CD14-positive monocyte (primary cell): Measurements from ENCODE around the gene MBD1. TPM values are rescaled to one million over a fixed set of nuclear protein-coding genes. Genes with fewer than 3 reads are reported as not detected.
A peak's percentile ranks its signal among the peaks of the same experiment; 100 is the strongest.

ENCODE experiments used
- DNase-seq, 3 donors: peaks; one replicate each; pipeline ENCODE4 v3.0.0-alpha.2; 2011 to 2022
- H2AFZ ChIP-seq: 2 replicates; pipeline ENCODE4 v1.6.0; 2012; ENCODE audit warnings: mild to moderate bottlenecking, low read depth, low read length, inconsistent platforms; ENCODE audit not compliant: insufficient read depth, poor library complexity, severe bottlenecking
- H3K27ac ChIP-seq, 2 donors: 1 replicate in 1 of 2; 2 replicates in 1 of 2; pipeline ENCODE4 v1.5.1; 2012 to 2013; ENCODE audit warnings: low read length in 2 of 2, control low read depth in 1 of 2, inconsistent platforms in 1 of 2, low read depth in 1 of 2, mild to moderate bottlenecking in 1 of 2
- H3K27me3 ChIP-seq, 2 donors: one replicate each; pipeline versions ENCODE4 v1.6.0 to v1.6.1; 2011 to 2013; ENCODE audit warnings: low read length in 2 of 2; ENCODE audit not compliant: control insufficient read depth in 2 of 2, insufficient read depth in 2 of 2
- H3K36me3 ChIP-seq, 2 donors: replicated peaks in 1 of 2; 1 replicate in 1 of 2; 2 replicates in 1 of 2; pipeline versions ENCODE4 v1.5.1 to v1.6.1; 2012 to 2013; ENCODE audit warnings: low read length in 2 of 2, control low read depth in 1 of 2, inconsistent platforms in 1 of 2, mild to moderate bottlenecking in 1 of 2; ENCODE audit not compliant: insufficient read depth in 2 of 2, control insufficient read depth in 1 of 2
- H3K4me1 ChIP-seq, 2 donors: 1 replicate in 1 of 2; 2 replicates in 1 of 2; pipeline versions ENCODE4 v1.5.1 to v1.6.1; 2012 to 2013; ENCODE audit warnings: low read length in 2 of 2, control low read depth in 1 of 2, inconsistent platforms in 1 of 2, mild to moderate bottlenecking in 1 of 2, moderate library complexity in 1 of 2; ENCODE audit not compliant: insufficient read depth in 2 of 2, control insufficient read depth in 1 of 2
- H3K4me2 ChIP-seq: replicated peaks from 2 replicates; pipeline ENCODE3; 2012; ENCODE audit warnings: low read length, moderate library complexity, mild to moderate bottlenecking; ENCODE audit not compliant: poor library complexity, severe bottlenecking; ENCODE audit errors: extremely low read depth
- H3K4me3 ChIP-seq, 3 experiments: fragments of 200-600 bp in 1 of 3; sonication (generic) in 1 of 3; replicated peaks in 1 of 3; 1 replicate in 2 of 3; 2 replicates in 1 of 3; pipeline ENCODE4 v1.5.1; 2011 to 2013; ENCODE audit warnings: low read length in 3 of 3, mild to moderate bottlenecking in 3 of 3, control low read depth in 2 of 3, low read depth in 2 of 3, inconsistent platforms in 1 of 3, moderate library complexity in 1 of 3
- H3K79me2 ChIP-seq: 2 replicates; pipeline ENCODE4 v1.6.0; 2012; ENCODE audit warnings: mild to moderate bottlenecking, control low read depth, inconsistent platforms, low read length, moderate library complexity; ENCODE audit not compliant: insufficient read depth
- H3K9ac ChIP-seq: 2 replicates; pipeline ENCODE4 v1.6.0; 2017; ENCODE audit warnings: low read length, mild to moderate bottlenecking; ENCODE audit not compliant: insufficient read depth, poor library complexity, severe bottlenecking
- H3K9me3 ChIP-seq, 2 donors: replicated peaks in 1 of 2; 1 replicate in 1 of 2; 2 replicates in 1 of 2; pipeline versions ENCODE4 v1.5.1 to v1.6.1; 2012 to 2013; ENCODE audit warnings: low read length in 2 of 2, control low read depth in 1 of 2; ENCODE audit not compliant: control insufficient read depth in 1 of 2, insufficient read depth in 1 of 2
- H4K20me1 ChIP-seq: 2 replicates; pipeline ENCODE4 v1.6.0; 2012; ENCODE audit warnings: mild to moderate bottlenecking, low read length, control low read depth, moderate library complexity; ENCODE audit not compliant: insufficient read depth
- H3K27ac Mint-ChIP-seq, 7 donors: one replicate each; pipeline ENCODE4 v1.8.0; 2020; ENCODE audit warnings: mild to moderate bottlenecking in 7 of 7, mixed read lengths in 7 of 7, moderate library complexity in 6 of 7, inconsistent platforms in 2 of 7
- H3K27me3 Mint-ChIP-seq, 3 donors: one replicate each; pipeline ENCODE4 v1.8.0; 2021 to 2022; ENCODE audit warnings: low read depth in 3 of 3, mild to moderate bottlenecking in 3 of 3, mixed read lengths in 3 of 3, moderate library complexity in 3 of 3, inconsistent platforms in 1 of 3
- H3K36me3 Mint-ChIP-seq, 2 donors: one replicate each; pipeline ENCODE4 v1.8.0; 2020; ENCODE audit warnings: mixed read lengths in 2 of 2, inconsistent platforms in 1 of 2, mild to moderate bottlenecking in 1 of 2
- H3K4me1 Mint-ChIP-seq: one replicate; pipeline ENCODE4 v1.8.0; 2020; ENCODE audit warnings: mild to moderate bottlenecking, mixed read lengths
- H3K4me3 Mint-ChIP-seq, 2 donors: one replicate each; pipeline ENCODE4 v1.8.0; 2020; ENCODE audit warnings: mild to moderate bottlenecking in 2 of 2, mixed read lengths in 2 of 2, moderate library complexity in 1 of 2
- H3K9me3 Mint-ChIP-seq, 7 donors: one replicate each; pipeline ENCODE4 v1.8.0; 2020 to 2022; ENCODE audit warnings: mixed read lengths in 7 of 7, mild to moderate bottlenecking in 6 of 7, moderate library complexity in 6 of 7, inconsistent platforms in 2 of 7
- CTCF ChIP-seq: fragments of 200-600 bp; IDR thresholded peaks from one replicate; pipeline ENCODE4 v1.8.0; 2022; ENCODE audit warnings: antibody characterized with exemption, mild to moderate bottlenecking
- WGBS: methylation state at CpG from one replicate; pipeline ENCODE4 v1.1.5; 2013; ENCODE audit warnings: missing lambda C conversion rate; ENCODE audit not compliant: insufficient coverage; 5-methylcytosine and 5-hydroxymethylcytosine counted together
- intact Hi-C, 2 donors: fragments of 100-400 bp; cut with micrococcal nuclease; formaldehyde crosslinking; loops; one replicate each; pipeline versions ENCODE4 v1.15.0 to v1.15.1; 2023
- polyA plus RNA-seq, 3 donors: library from polyadenylated mRNA; depleted of rRNA in 1 of 3; unstranded in 2 of 3; stranded (reverse) in 1 of 3; fragments of 300-500 nt in 2 of 3; fragments of >200 nt in 1 of 3; fragmentation: Illumina TruSeq in 2 of 3; gene quantifications; 1 replicate in 2 of 3; 2 replicates in 1 of 3; pipeline ENCODE4 v1.2.3, GENCODE V29; 2012 to 2021

Gene MBD1
- polyA plus RNA-seq, 3 donors, result 13.2 to 88.6 (median 17.4) TPM

- peaks cover 30% of the 10 kb centered on the region for H3K4me1 Mint-ChIP-seq
- H3K4me3 Mint-ChIP-seq, result peak overlapping the region; percentile 87 to 96
- Histone ChIP-seq H3K4me1 (peaks cover 24 to 34% of the 10 kb centered on the region in 2 donors), H2AFZ (peak overlapping the region; percentile 88), H3K27me3 (peaks cover 0 to 2% of the 10 kb centered on the region in 2 donors), H3K9ac (peak overlapping the region; percentile 23), H3K4me3 (peak overlapping the region; percentile 35 to 80 (median 43)), H3K79me2 (no peaks in the 10 kb centered on the region), H3K36me3 (no peaks in the 10 kb centered on the region), H3K27ac (peak overlapping the region; percentile 83 to 88), H3K9me3 (peaks cover 3 to 7% of the 10 kb centered on the region in 2 donors), H3K4me2 (peak overlapping the region; percentile 92), H4K20me1 (no peaks in the 10 kb centered on the region)
- H3K36me3 Mint-ChIP-seq, result peaks cover 0 to 4% of the 10 kb centered on the region in 2 donors
- H3K27ac Mint-ChIP-seq, result peak overlapping the region; percentile 97 to 100 (median 100)
- under 1% methylated on average over 15 of the region's 26 CpGs for WGBS
- TF ChIP-seq CTCF, result no peak
- DNase-seq, result peak; percentile 98 to 100 (median 100)
- peaks cover 0 to 13% (median 11%) of the 10 kb centered on the region in 7 donors for H3K9me3 Mint-ChIP-seq
- intact Hi-C loops, result loop anchor here in 1 of 2 donors (5.0 kb wide), 1 partner anchor 41 kb away; the partner anchor contains the start of gene CFAP53
- peaks cover 2 to 13% (median 9%) of the 10 kb centered on the region in 3 donors for H3K27me3 Mint-ChIP-seq
Measured at GRCh38 chr18:50307738-50308470, 26.6 kb upstream of the MBD1 start.

- Mint-ChIP-seq H3K27me3 (peaks cover 2 to 13% (median 9%) of the 10 kb centered on the region in 3 donors), H3K27ac (peak overlapping the region; percentile 97 to 100 (median 100)), H3K4me1 (peaks cover 30% of the 10 kb centered on the region), H3K36me3 (peaks cover 0 to 4% of the 10 kb centered on the region in 2 donors), H3K4me3 (peak overlapping the region; percentile 87 to 96), H3K9me3 (peaks cover 0 to 13% (median 11%) of the 10 kb centered on the region in 7 donors)
- no peaks in the 10 kb centered on the region for H4K20me1 ChIP-seq
- DNase-seq, result no peak
- peak overlapping the region; percentile 83 to 88 for H3K27ac ChIP-seq
- H3K27me3 ChIP-seq, result peaks cover 0 to 7% of the 10 kb centered on the region in 2 donors
- TF ChIP-seq CTCF, result no peak
- peak overlapping the region; percentile 92 for H3K4me2 ChIP-seq
- peak overlapping the region; percentile 23 for H3K9ac ChIP-seq
- no peaks in the 10 kb centered on the region for H3K36me3 ChIP-seq
- peak overlapping the region; percentile 88 for H2AFZ ChIP-seq
- peak overlapping the region; percentile 35 to 80 (median 43) for H3K4me3 ChIP-seq
- peaks cover 24 to 34% of the 10 kb centered on the region in 2 donors for H3K4me1 ChIP-seq
- intact Hi-C loops, result loop anchor here in 1 of 2 donors (5.0 kb wide), 1 partner anchor 40 kb away; the partner anchor contains the start of gene CFAP53
- peaks cover 3 to 7% of the 10 kb centered on the region in 2 donors for H3K9me3 ChIP-seq
- H3K79me2 ChIP-seq, result no peaks in the 10 kb centered on the region
- WGBS, result 0% methylated on average over 6 of the region's 8 CpGs
Measured at GRCh38 chr18:50307400-50307737, 26.0 kb upstream of the MBD1 start.
